GM12873 (cell line): ENCODE data around the gene RANBP3.

ENCODE experiments used
- TF ChIP-seq, protein P1 (sequence below): IDR thresholded peaks from 2 replicates; pipeline ENCODE4 v1.5.1; 2012; ENCODE audit warnings: low read depth, mild to moderate bottlenecking, moderate library complexity, low read length, control low read depth; ENCODE audit not compliant: insufficient read depth; ENCODE audit errors: missing control alignments

Gene RANBP3

GRCh38 chr19:5931251-5931650 is 46.7 kb downstream of the RANBP3 start:
- TF ChIP-seq, protein P1, sequence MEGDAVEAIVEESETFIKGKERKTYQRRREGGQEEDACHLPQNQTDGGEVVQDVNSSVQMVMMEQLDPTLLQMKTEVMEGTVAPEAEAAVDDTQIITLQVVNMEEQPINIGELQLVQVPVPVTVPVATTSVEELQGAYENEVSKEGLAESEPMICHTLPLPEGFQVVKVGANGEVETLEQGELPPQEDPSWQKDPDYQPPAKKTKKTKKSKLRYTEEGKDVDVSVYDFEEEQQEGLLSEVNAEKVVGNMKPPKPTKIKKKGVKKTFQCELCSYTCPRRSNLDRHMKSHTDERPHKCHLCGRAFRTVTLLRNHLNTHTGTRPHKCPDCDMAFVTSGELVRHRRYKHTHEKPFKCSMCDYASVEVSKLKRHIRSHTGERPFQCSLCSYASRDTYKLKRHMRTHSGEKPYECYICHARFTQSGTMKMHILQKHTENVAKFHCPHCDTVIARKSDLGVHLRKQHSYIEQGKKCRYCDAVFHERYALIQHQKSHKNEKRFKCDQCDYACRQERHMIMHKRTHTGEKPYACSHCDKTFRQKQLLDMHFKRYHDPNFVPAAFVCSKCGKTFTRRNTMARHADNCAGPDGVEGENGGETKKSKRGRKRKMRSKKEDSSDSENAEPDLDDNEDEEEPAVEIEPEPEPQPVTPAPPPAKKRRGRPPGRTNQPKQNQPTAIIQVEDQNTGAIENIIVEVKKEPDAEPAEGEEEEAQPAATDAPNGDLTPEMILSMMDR: no peak

DNA sequence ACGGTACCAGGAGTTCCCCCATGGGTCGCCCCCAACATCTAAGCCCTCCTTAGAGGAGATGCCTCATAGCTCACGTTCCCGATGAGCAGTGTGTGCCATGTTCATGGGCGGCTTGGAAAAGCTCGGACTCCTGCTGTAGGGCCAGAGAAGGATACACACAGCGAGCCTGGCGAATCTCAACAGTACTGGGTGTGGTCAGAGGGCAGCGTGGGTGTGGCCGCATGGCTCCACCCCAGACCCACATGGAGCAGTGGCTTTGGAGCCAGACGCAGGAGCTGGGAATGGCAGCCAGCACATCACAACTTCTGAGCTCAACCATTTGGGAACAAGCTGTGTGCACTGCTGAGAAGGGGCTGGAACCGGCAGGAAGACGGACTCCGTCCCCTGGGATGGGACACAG is 48.3 kb downstream of the RANBP3 start:
- TF ChIP-seq, protein P1: no peak

DNA sequence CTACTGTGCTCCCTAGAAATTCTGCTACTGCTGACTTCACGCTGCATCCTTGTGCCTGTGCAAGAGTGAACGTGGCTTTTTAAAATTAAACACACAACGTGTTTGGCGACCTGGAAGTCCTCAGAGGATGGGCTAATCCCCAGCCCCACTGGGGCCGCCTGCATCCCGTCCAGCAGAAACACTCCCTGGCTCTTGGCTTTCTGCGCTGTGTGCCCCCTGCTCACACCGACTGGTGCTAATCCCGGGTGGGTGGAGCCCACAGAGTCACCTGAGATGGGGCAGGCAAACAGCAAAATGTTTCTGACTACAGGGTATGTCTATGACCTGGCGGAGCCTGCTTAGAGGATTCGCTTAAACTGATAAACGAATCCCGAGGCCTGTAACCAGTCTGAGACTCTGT is 48.8 kb downstream of the RANBP3 start:
- TF ChIP-seq, protein P1: no peak

DNA sequence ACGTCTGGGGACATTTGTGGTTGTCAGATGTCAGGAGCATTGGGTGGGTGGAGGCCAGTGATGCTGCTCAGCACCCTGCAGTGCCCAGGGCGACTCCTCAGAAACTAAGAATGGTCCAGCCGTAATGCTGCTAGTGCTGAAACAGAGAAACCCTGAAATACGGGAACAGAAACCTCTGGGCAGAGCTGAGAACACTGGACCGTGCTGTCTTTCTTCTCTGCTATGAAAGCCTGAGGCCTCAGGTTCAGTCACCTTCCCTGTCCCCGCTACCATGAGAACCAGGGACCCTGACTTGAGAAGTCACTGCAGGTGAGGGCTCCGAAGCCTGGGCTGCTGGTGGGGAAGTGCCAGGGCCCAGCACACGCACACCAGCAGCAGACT is 50.5 kb downstream of the RANBP3 start:
- TF ChIP-seq, protein P1: no peak

DNA sequence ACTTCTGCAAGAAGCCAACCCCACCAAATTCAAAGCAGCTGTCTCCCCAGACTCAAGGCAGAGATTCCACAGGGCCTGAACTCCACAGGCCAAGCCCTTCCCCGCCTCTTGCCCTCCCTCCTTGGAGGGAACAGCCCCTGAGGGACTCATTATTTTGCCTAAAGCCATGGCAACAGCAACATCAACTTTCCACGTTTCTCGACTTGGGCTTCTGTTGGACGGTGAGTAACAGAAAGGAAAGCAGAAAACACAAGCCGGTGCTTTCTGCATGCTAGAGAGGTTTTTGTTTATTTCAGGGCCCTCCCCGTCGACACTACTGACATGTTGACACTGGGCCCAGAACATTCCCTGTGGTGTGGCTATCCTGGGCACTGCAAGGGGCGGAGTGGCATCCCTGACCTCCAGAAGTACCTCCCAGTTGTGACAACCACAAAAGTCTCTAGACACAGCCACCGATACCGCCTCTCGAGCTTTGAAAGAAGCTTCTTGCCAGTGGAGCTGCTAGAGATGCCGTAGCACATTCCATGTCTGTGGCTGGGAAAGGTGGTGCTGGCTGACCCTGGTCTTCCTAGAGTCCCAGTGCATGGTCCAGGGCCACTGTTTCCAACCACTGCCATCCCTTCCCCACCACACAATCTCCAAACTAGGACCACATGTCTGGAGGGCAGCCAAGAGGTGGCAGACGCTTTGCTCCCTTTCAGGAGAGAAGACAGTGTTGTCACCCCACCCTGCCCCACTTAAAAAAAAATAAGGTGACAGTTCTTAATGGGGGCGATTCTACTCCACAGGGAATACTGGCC is 51.1 kb downstream of the RANBP3 start:
- TF ChIP-seq, protein P1: no peak

- TF ChIP-seq, protein P1: no peak
Measured at GRCh38 chr19:5925830-5926427, 52.0 kb downstream of the RANBP3 start.

- TF ChIP-seq, protein P1: no peak
Measured at GRCh38 chr19:5923356-5923755, 54.6 kb downstream of the RANBP3 start.
